Stimulated activated CD4-positive, alpha-beta T cell treated with anti-CD3 and anti-CD28 coated beads, Interleukin-1b, Interleukin-23, amount 100 ng/mL, for 1 hour (primary cell): ENCODE data around the gene TMED9.
"Not testable (repeated sequence)": the region's sequence is repeated elsewhere in the genome, so short reads cannot be mapped to it uniquely, and the experiment has no call there.

Source experiments
- DNase-seq, 2 donors: peaks; one replicate each; pipeline ENCODE4 v3.0.0-alpha.2; 2020; ENCODE audit warnings: low read depth in 2 of 2

The TMED9 gene

GRCh38 chr5:177606071-177607051 is 14.4 kb downstream of the TMED9 start:
- no peak for DNase-seq

GRCh38 chr5:177607115-177607451 is 15.1 kb downstream of the TMED9 start:
- DNase-seq, result no peak

- peak in 1 of 2 donors; percentile 42 for DNase-seq
These were observed 15.6 kb downstream of the TMED9 start for GRCh38 chr5:177607452-177608192.

GRCh38 chr5:177608243-177609075 is 16.5 kb downstream of the TMED9 start:
- DNase-seq, result no peak

- no peak for DNase-seq
These were observed 17.4 kb downstream of the TMED9 start for GRCh38 chr5:177609076-177610059.

GRCh38 chr5:177610131-177610769 is 18.2 kb downstream of the TMED9 start:
- DNase-seq, result no peak

- DNase-seq, result no peak
These were observed 18.9 kb downstream of the TMED9 start for GRCh38 chr5:177610770-177611445.

- DNase-seq, result no peak
These were observed 19.6 kb downstream of the TMED9 start for GRCh38 chr5:177611446-177612214.

- no peak for DNase-seq
These were observed 20.2 kb downstream of the TMED9 start for GRCh38 chr5:177612215-177612673.

GRCh38 chr5:177620560-177620959 is 28.6 kb downstream of the TMED9 start:
- no peak for DNase-seq

- DNase-seq, result not testable (repeated sequence)
These were observed 32.2 kb downstream of the TMED9 start for GRCh38 chr5:177624172-177624571.

GRCh38 chr5:177630186-177630585 is 38.2 kb downstream of the TMED9 start:
- DNase-seq, result not testable (repeated sequence)

GRCh38 chr5:177634912-177635311 is 42.9 kb downstream of the TMED9 start:
- DNase-seq, result not testable (repeated sequence)

GRCh38 chr5:177645462-177645861 is 53.5 kb downstream of the TMED9 start:
- not testable (repeated sequence) for DNase-seq
